ENCODE measurements around the gene SLC35E1. TPM values are rescaled to one million over a fixed set of nuclear protein-coding genes. Genes with fewer than 3 reads are reported as not detected.

The SLC35E1 gene
- total RNA-seq, 1 experiment from 2014 or later = 35.8 TPM

- H3K4me1 Mint-ChIP-seq = peaks cover 0 to 6% of the 10 kb centered on the region in 2 experiments; a peak in 3 of 4 replicates
- no peaks in the 10 kb centered on the region for H3K27me3 Mint-ChIP-seq (ENCODE audit: low read depth)
- no peaks in the 10 kb centered on the region for H3K9me3 Mint-ChIP-seq
- no peak overlapping the region for H3K4me3 Mint-ChIP-seq
- Histone ChIP-seq H4K20me1 (ENCODE audit: control insufficient read depth, insufficient read depth, insufficient read length) (no peaks in the 10 kb centered on the region), H2BK20ac (ENCODE audit: low read depth, low read length, poor library complexity, severe bottlenecking) (no peak overlapping the region), H2BK12ac (ENCODE audit: insufficient read length, low read depth, low read length) (no peak overlapping the region), H2AFZ (ENCODE audit: low read length) (no peak overlapping the region), H3K23me2 (ENCODE audit: insufficient read length, low read depth, low read length, poor library complexity, severe bottlenecking) (no peaks in the 10 kb centered on the region), H3K9ac (ENCODE audit: extremely low read depth, insufficient read length, low read length) (no peak overlapping the region), H2AK5ac (ENCODE audit: insufficient read length, low read length) (no peak overlapping the region), H2BK120ac (ENCODE audit: low read depth, low read length, poor library complexity, severe bottlenecking) (no peak overlapping the region), H3K18ac (ENCODE audit: insufficient read length, low read depth, low read length) (no peak overlapping the region), H2BK5ac (ENCODE audit: insufficient read length, low read length) (no peak overlapping the region), H3K56ac (ENCODE audit: insufficient read length, low read depth, low read length) (no peak overlapping the region), H3K14ac (ENCODE audit: insufficient read depth, low read length) (no peak overlapping the region), H3K4ac (ENCODE audit: low read depth, low read length) (no peak overlapping the region), H3K79me1 (ENCODE audit: insufficient read depth, low read depth, low read length, poor library complexity, severe bottlenecking) (peaks cover 5% of the 10 kb centered on the region), H4K5ac (ENCODE audit: insufficient read length, low read depth, low read length) (no peak overlapping the region), H3T11ph (ENCODE audit: low read length) (no peak overlapping the region), H3K23ac (ENCODE audit: insufficient read length, low read depth, low read length) (no peak overlapping the region), H3K4me2 (ENCODE audit: insufficient read depth, insufficient read length, low read length) (no peak overlapping the region), H4K91ac (ENCODE audit: insufficient read length, low read depth, low read length) (no peak overlapping the region), H2BK15ac (ENCODE audit: low read depth, low read length) (no peak overlapping the region), H4K8ac (replicated peaks; ENCODE audit: insufficient read length, low read depth, low read length) (no peak overlapping the region), H3K9me3 (ENCODE audit: control insufficient read depth, low read depth, low read length) (no peaks in the 10 kb centered on the region), H3K4me1 (ENCODE audit: insufficient read depth, low read length) (no peaks in the 10 kb centered on the region), H3K27ac (ENCODE audit: insufficient read length, low read depth, low read length) (no peak overlapping the region), H3K27me3 (ENCODE audit: insufficient read depth, low read length) (no peaks in the 10 kb centered on the region), H3K79me2 (ENCODE audit: insufficient read depth, low read length) (peaks cover 7% of the 10 kb centered on the region; the same call in 1 of the 2 replicates)
- WGBS (ENCODE audit: extremely low coverage, insufficient read length, low lambda C conversion rate) = no CpG with 5 or more reads among the region's 6 CpGs
- TF ChIP-seq CTCF (conservative IDR thresholded peaks at IDR 0.05) = no peak
- no peaks in the 10 kb centered on the region for H3K36me3 Mint-ChIP-seq (ENCODE audit: insufficient read depth in 1 of 3, low read depth in 3 of 3)
- no peak for DNase-seq
- peak overlapping the region in 1 of 3 experiments; percentile 84; a peak in 1 of 7 replicates for H3K27ac Mint-ChIP-seq
Measured at GRCh38 chr19:16604615-16605014, 32.4 kb upstream of the SLC35E1 start.
